Stimulated activated CD8-positive, alpha-beta memory T cell treated with anti-CD3 and anti-CD28 coated beads, Interleukin-12 subunit alpha, Interleukin-12 subunit beta, amount 100 ng/mL, for 24 hours (primary cell): ENCODE data around the gene PRG2.
"Not testable (repeated sequence)": the region's sequence is repeated elsewhere in the genome, so short reads cannot be mapped to it uniquely, and the experiment has no call there.

Experiments
- DNase-seq: peaks from one replicate; pipeline ENCODE4 v3.0.0-alpha.2; 2020; ENCODE audit errors: extremely low read depth

The PRG2 gene

DNA sequence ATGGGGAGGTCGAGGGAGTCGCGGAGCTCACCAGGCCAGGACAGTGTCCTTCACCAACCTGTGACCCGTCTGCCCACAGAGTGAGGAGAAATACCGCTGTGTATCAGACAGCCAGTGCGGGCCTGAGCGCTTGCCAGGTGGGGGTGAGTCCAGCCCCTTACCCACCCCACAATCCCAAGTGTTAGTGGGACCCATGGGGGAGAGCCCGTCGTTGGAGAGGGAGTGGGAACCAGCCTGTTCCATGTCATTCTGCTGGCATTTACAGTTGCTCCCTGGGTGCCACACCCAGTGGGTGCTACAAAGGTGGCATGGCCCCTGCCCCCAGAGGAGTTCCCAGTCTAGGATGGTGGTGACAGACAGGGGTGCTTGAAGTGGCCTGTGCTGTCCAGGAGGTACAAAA, 43.1 kb downstream of the PRG2 start:
- no peak for DNase-seq

DNA sequence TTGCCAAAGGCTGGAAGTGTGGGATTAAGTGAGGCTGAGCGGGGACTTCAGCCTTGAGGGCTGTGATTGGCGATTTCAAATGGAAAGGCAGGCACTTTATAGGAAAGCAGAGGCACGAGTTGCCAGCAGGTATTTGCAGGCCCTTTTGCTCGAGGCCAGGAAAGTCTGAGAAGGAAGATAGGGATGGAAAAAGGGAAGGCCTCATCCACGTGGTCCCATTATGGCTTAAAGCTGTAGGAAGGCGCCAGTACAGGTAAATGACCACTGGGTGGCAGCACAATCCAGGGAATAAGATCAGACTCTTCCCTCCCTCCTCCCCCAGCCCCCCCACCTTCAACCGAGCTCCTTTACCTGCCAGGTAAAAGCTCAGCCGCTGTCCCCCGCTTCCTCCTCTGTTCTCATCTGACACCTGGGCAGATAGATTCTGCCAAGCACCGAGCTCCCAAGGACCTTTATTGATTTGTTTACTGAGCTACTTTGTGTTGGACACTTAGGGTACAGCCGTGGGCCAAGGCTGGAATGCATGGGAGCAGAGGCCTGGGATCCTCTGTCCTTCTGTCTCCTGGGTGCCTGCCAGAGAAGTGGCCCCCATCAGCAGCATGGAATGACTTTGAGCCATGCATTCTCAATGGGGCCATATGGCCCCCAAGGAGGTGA, 44.8 kb downstream of the PRG2 start:
- no peak for DNase-seq

DNA sequence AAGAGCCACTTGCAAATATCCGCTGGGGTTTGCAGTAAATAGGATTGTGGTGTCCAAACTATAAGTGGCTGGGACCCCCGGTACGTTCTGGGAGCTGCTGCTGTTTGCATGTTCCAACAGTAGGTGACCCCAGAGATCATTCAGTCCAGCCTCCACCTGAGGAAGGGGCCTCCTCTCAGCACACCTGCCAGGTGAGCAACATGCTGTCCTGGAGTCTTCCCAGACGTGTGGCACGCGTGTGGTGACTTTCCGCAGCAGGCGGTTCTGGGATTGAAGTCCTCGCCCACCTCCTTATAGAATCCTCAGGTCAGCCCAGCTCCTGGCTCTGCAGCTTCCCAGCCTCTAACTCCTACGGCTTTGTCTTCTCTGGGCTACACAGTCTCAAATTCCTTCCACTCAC, 45.6 kb downstream of the PRG2 start:
- no peak for DNase-seq

DNA sequence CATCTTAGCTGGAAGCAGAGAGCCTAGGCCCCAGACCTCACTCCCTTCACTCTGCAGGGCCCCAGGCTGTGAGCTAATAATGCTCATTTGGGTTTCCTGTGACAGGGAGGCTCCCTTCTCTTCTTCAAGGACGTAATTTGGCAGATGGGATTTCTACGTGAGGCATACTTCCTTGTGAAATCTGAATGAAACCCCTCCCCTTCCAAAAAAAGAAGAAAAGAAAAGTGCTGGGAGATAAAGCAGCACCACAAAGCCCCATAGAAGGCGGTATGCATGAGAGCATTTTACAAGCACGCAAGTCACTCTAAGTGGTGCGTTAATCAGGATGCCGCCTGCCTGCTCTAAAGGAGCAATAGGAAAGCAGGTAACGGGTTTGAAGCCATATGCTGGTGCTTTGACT, 46.6 kb downstream of the PRG2 start:
- DNase-seq: no peak

DNA sequence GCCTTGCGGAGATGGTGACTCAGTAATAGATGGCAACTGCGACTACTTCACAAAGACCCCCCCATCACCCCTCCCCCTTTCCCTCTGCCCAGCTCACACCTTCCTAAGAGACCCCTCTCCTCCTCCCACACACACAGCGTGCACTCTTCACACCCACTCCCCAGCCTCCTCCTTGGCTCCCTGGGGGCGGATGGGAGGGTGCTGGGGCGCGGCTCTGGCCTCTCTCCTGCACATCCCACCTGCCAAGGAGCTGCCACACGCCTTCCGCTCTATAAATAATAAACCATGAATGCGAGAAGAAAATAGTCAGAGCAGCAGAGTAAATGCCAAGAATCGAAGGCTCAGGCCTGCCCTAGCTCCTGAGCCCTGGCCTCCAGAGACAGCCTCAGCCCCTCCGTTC, 47.7 kb downstream of the PRG2 start:
- no peak for DNase-seq

DNA sequence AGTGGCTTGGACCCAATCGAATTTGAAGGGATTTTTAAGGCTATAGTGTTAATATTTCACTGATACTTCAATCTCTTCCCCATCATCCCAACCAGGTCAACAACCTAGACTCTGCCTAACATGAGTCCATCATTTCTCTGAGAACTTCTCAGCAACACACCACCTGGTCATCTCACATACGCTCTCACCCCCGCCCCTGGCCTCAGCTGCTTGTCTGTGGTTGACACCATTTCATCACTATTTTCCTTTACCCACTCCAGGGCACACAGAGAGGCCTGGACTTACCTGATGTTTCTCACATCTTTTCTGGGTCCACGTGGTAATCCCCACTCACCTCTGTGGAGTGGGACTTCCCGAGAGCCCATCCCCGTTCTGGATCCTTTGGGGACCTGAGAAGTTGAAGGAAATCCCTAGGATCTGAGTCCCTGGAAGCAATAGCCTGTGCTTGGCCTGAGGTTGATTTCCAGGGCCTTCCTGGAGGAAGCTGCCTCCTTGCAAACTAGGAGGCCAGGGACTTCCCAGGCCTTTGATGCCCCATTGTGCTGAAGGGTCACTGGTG, 49.1 kb downstream of the PRG2 start:
- no peak for DNase-seq

DNA sequence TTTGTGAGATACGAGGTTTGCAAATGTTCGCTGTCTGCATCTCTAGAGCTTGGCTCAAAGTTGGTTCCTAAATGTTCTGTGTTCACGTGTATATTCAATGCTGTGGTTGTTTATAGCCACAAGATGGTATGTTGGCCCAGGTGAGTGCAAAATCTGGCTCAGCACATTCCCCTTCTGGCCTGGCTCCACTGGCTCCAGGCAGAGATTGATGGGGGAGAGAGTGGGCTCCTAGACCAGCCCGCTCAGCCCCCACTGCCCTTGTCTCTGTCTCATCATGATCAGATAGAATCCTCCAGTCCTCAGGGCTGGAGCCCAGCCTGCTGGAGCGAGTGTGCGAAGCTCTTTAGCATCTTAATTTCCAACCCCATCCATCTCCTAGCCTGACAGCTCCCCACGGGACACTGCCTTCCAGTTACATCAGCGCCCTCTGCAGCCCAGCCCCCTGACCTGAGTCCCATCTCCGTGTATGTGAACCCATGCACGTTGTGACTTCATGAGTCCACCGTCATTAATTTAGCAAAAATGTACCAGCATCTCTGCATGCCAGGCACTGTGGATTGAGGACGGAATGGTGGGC, 50.3 kb downstream of the PRG2 start:
- DNase-seq: no peak

DNA sequence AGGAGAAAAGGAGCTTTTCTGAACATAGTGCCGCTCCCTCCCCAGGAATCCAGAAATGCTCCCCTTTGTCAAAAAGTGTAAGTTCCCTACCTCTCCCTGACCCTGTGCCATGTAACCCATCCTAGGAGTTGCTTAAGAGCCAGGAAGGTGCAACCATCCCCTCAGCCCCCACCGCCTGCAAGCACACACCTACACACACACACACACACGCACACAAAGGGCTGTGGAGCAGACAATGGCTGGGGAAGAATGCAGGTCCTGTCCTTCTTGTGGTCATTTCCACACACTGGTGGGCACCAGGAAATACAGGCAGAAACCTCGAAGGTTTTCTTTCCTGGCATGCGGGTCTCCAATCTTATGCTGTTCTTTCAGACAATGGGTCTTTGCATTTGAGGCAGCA, 51.1 kb downstream of the PRG2 start:
- DNase-seq: no peak

DNA sequence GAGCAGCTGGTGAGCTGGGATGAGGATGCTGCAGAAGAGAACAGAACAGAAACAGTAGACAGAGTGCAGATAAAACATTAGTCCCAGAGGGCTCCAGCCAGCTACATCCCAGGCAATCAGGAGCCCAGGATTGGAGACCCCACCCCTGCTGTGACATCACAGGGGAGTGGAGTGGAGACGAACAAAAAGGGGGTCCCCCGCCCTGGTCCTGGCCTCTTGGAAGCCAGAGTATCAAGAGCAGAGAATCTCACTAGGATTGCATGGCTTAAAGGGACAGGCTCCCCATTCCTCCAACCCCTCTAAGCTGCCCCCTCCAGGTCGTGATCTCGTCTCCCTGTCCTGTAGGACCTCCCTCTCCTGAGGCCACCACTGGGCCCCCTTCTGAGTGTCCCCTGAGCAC, 52.3 kb downstream of the PRG2 start, which contains the start of gene P2RX3:
Gene P2RX3 (plus strand): TSS at position 211 of the 400 bp plus-strand sequence. CDS start 199 bp downstream, outside the sequence.
- no peak for DNase-seq

DNA sequence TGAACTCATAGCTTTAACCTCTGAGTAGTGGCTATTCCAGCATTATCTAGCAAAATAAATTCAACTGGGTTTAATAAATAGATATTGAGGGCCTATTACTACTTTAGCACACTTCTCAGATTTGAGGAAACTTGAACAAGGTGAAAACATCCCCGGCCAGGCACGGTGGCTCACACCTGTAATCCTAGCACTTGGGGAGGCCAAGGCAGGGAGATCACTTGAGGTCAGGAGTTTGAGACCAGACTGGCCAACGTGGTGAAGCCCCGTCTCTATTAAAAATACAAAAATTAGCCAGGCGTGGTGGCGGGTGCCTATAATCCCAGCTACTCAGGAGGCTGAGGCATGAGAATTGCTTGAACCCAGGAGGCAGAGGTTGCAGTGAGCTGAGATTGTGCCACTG, 53.6 kb downstream of the PRG2 start:
- DNase-seq: not testable (repeated sequence)
